Measurements from ENCODE around the gene SNX17. TPM values are rescaled to one million over a fixed set of nuclear protein-coding genes. Genes with fewer than 3 reads are reported as not detected.

Gene SNX17
- total RNA-seq, 4 donors from 2014 or later = 84.7 to 151 (median 124) TPM

- no peaks in the 10 kb centered on the region for H3K27me3 ChIP-seq
- intact Hi-C loops (cut with DNase I) = loop anchor here (5.0 kb wide), 2 partner anchors 34 to 49 kb away; partner anchors contain the start of genes EIF2B4, GTF3C2 and SNX17
- TF ChIP-seq, protein P1, sequence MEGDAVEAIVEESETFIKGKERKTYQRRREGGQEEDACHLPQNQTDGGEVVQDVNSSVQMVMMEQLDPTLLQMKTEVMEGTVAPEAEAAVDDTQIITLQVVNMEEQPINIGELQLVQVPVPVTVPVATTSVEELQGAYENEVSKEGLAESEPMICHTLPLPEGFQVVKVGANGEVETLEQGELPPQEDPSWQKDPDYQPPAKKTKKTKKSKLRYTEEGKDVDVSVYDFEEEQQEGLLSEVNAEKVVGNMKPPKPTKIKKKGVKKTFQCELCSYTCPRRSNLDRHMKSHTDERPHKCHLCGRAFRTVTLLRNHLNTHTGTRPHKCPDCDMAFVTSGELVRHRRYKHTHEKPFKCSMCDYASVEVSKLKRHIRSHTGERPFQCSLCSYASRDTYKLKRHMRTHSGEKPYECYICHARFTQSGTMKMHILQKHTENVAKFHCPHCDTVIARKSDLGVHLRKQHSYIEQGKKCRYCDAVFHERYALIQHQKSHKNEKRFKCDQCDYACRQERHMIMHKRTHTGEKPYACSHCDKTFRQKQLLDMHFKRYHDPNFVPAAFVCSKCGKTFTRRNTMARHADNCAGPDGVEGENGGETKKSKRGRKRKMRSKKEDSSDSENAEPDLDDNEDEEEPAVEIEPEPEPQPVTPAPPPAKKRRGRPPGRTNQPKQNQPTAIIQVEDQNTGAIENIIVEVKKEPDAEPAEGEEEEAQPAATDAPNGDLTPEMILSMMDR (IDR thresholded peaks at IDR 0.05) = no peak
- TF ChIP-seq POLR2A (IDR thresholded peaks at IDR 0.05; ENCODE audit: low read depth) = no peak
- no peak for TF ChIP-seq POLR2AphosphoS5 (IDR thresholded peaks at IDR 0.05)
Measured at GRCh38 chr2:27323596-27324285, 46.7 kb upstream of the SNX17 start.

DNA sequence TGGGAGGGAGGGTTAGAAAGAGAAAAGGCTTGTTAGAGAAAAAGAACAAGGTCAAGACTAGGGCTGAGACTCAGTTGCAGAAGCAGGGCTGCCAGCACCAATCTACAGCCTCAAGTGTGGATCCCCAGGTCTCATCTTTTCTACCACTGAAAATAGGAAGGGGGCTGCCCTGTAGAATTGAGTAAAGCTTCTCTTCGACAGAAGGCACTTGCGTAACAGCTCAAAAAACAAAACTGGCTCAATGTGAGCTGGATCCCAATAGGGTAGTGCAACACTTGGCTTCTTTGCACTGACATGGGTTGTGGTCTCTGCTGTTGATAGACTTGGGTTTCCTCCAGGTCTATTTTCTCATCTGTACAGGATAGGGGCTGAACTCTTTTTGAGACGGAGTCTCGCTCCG is 45.7 kb upstream of the SNX17 start:
- WGBS = 94% methylated on average over 5 of the region's 5 CpGs
- Histone ChIP-seq H3K27me3 (no peaks in the 10 kb centered on the region), H3K27ac (replicated peaks in 1 of 4) (no peak overlapping the region), H3K4me3 (no peak overlapping the region), H3K9me3 (no peaks in the 10 kb centered on the region), H3K4me1 (peaks cover 29 to 34% (median 31%) of the 10 kb centered on the region in 4 donors), H3K36me3 (peaks cover 37 to 43% (median 42%) of the 10 kb centered on the region in 4 donors)
- intact Hi-C loops (cut with DNase I) = loop anchor here (5.0 kb wide), 2 partner anchors 33 to 48 kb away; partner anchors contain the start of genes EIF2B4, GTF3C2 and SNX17
- TF ChIP-seq EP300 (IDR thresholded peaks at IDR 0.05) (no peak), POLR2A (IDR thresholded peaks at IDR 0.05; ENCODE audit: low read depth) (no peak), POLR2AphosphoS5 (IDR thresholded peaks at IDR 0.05) (no peak)
- TF ChIP-seq, protein P1 (IDR thresholded peaks at IDR 0.05) = no peak
- DNase-seq (ENCODE audit: extremely low spot score) = no peak

More at GRCh38 chr2:27323596-27324285, 46.7 kb upstream of the SNX17 start:
- Histone ChIP-seq H3K36me3 (peaks cover 27 to 33% (median 33%) of the 10 kb centered on the region in 4 donors), H3K9me3 (no peaks in the 10 kb centered on the region), H3K4me1 (peaks cover 29 to 34% (median 31%) of the 10 kb centered on the region in 4 donors), H3K27ac (replicated peaks in 1 of 4) (peak overlapping the region; percentile 93 to 98 (median 95)), H3K4me3 (peak overlapping the region; percentile 78 to 95 (median 84))
- DNase-seq (ENCODE audit: extremely low spot score) = no peak
- 24% methylated on average over 5 of the region's 5 CpGs for WGBS

DNA sequence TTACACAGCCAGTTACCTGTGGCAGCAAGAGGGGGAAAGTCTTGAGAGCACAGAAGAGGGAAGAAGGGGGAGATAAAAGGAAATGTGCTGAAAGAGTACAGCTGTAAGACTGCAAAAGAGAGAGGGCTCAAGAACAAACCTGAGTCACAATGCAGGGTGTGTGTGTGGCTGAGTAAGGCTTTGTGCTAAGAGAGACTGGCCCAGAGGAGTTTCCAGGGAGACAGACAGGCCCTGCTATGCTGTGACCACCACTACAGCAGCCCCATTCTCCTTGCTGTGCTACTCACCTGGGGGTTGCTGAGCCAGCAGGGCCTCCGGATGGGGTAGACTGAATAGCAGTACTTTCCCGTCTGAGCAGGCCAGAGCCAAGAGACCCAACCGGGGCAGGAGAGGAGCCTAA is 35.1 kb upstream of the SNX17 start:
- Histone ChIP-seq H3K27me3 (no peaks in the 10 kb centered on the region), H3K4me1 (no peaks in the 10 kb centered on the region), H3K36me3 (peaks cover 36 to 100% (median 96%) of the 10 kb centered on the region in 4 donors), H3K27ac (replicated peaks in 1 of 4) (no peak overlapping the region), H3K4me3 (no peak overlapping the region), H3K9me3 (no peaks in the 10 kb centered on the region)
- TF ChIP-seq, protein P1 (IDR thresholded peaks at IDR 0.05) = no peak
- TF ChIP-seq EP300 (IDR thresholded peaks at IDR 0.05) (no peak), POLR2AphosphoS5 (IDR thresholded peaks at IDR 0.05) (no peak), POLR2A (IDR thresholded peaks at IDR 0.05; ENCODE audit: low read depth) (no peak)
- 100% methylated on average over 1 of the region's 3 CpGs for WGBS
- intact Hi-C loops (cut with DNase I) = no loop called here
- no peak for DNase-seq (ENCODE audit: extremely low spot score)

DNA sequence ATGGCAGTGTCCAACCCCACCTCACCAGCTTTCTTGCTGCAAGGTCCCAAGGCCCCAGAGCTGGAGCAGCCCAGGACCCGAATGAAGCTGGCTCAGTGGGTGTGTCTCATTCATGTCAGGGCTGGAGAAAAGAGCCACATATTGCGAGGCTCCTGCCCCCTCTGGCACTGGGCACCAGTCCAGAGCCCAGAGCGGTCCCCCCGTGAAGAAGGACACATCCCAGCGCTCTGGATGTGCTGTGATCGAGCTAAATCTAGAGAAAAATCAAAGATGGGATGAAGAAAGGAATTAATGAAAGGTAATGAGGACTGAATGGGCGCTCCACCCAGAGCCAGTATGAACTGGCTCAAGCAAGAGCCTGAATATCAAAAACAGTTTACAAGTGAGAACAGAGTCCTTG is 34.2 kb upstream of the SNX17 start:
- DNase-seq (ENCODE audit: extremely low spot score) = no peak
- no peak overlapping the region for H3K4me3 ChIP-seq
- no peaks in the 10 kb centered on the region for H3K4me1 ChIP-seq
- peaks cover 41 to 100% (median 97%) of the 10 kb centered on the region in 4 donors for H3K36me3 ChIP-seq
- H3K9me3 ChIP-seq = no peaks in the 10 kb centered on the region
- WGBS = 91% methylated on average over 7 of the region's 7 CpGs
- no peak for TF ChIP-seq POLR2A (IDR thresholded peaks at IDR 0.05; ENCODE audit: low read depth)
- no peak for TF ChIP-seq EP300 (IDR thresholded peaks at IDR 0.05)
- no peak for TF ChIP-seq POLR2AphosphoS5 (IDR thresholded peaks at IDR 0.05)
- TF ChIP-seq, protein P1 (IDR thresholded peaks at IDR 0.05) = no peak
- intact Hi-C loops (cut with DNase I) = no loop called here
- H3K27me3 ChIP-seq = no peaks in the 10 kb centered on the region
- no peak overlapping the region for H3K27ac ChIP-seq (replicated peaks in 1 of 4)

All from esophagus muscularis mucosa (tissue), 4 donors.